NCI-H1417 (cell line): ENCODE data around the gene PPRC1.

Source experiments
- DNase-seq, 3 experiments: peaks; one replicate each; lab custom pipeline; 2025; lab: John Stamatoyannopoulos, UW

The PPRC1 gene

DNA sequence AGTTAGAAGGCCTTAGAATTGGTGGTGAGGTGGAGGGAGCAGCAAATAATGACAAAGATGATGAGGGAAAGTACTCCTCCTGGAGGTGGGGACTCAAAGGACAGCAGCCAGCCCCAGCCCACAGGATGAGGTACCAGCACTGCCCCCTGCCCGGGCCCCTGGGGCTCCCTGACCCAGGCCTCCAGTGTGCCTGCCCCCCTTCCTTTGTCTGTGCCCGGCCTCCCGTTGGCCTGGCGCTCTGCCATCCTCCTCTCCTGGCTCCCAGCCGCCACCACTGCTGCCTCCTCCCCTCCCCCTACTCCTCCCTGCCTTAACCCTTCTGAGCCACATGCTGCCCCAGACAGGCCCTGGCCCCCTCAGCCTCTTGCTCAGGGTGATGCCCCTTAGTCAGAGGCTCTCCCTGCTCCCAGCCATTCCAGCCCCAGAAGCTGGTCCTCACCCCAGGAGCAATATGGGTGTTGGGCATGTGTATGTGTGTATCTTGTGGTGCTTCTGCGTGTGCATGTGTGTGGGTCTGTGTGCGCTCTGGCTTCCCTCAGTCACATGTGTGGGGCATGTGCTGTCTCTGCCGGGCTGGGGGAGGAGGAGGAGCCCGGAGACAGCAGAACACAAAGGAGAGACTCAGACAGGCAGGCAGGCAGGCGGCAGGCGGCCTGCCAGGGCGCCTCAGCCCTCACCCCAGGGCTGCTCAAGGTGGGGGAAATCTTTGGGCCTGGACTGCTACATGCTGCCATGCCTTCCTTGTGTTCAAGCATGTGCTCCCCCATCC, 15.3 kb upstream of the PPRC1 start:
- DNase-seq, result peak; percentile 28 to 90 (median 82)

GRCh38 chr10:102118867-102119266, 14.0 kb upstream of the PPRC1 start:
- peak in 2 of 3 experiments; percentile 11 to 25 for DNase-seq

GRCh38 chr10:102119417-102120141, 13.3 kb upstream of the PPRC1 start:
- DNase-seq, result peak; percentile 7 to 61 (median 54)

GRCh38 chr10:102120142-102120990, 12.5 kb upstream of the PPRC1 start, which contains the start of gene LDB1:
Gene LDB1, minus strand, starts transcription at chr10:102120368. Its CDS starts 258 bp downstream, at chr10:102120110.
- peak; percentile 60 to 86 (median 86) for DNase-seq

GRCh38 chr10:102120991-102121738, 11.7 kb upstream of the PPRC1 start:
- DNase-seq, result peak in 2 of 3 experiments; percentile 58 to 63

- DNase-seq, result no peak
Measured at GRCh38 chr10:102121739-102122372, 11.0 kb upstream of the PPRC1 start.

GRCh38 chr10:102122450-102122849, 10.4 kb upstream of the PPRC1 start:
- DNase-seq, result no peak

GRCh38 chr10:102123223-102123622, 9.6 kb upstream of the PPRC1 start:
- DNase-seq, result no peak

- no peak for DNase-seq
Measured at GRCh38 chr10:102131286-102132170, 1.3 kb upstream of the PPRC1 start.

DNA sequence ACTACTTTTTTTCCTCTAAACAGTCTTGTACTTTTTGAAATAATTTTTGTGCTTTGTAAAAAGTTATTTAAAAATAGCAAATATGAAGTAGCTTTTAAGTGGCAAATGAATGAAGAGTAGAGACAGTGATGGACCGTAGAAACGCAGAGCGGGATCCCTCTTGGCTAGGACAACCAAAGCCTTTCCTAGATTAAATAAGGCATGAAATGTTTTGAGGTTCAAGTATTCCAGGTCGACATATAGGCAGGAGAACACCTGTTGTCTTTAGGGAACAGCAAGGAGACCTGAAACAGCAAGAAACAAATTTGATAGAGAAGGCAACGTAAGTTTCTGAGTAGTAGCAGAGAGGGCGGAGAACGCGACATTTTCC, 662 bp upstream of the PPRC1 start:
- DNase-seq, result no peak

DNA sequence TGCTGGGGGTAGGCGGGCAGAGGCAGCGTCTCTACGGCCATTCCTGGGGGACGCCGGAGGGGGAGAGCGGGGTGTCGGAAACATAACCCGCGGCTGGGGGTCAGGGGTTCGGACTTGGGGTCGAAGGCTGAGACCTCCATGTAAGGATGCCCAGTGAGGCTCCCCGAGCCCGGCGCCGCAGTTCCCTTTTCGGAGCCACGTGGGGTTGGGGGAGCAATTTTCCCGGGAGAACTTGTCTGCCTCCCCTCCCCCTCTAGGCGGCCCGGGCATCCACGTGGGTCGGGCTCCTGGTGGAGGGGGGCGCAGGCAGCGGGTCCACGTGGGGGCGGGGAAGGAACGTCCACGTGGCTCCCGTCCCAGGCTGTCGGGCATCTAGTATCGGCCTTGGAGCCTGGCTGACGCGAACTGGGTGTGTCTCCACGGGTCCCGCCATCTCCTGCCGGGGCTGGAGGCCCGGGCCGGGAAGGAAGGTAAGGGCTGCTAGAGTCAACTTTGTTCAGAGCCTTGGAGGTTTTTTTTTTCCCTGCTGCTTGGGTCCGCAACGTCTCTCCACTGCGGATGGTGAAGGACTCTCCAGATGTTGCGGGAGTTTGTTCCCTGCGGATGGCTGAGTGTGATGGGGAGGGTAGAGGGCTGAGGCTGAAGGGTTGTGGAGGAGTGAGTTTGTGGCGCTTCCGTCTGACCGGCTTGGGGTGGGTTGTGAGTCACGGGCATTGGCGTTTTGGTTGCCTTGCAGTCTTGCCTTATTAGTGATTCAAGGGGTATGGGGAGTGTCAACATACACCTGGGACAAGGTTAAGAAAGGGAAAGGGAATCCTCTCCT, 744 bp downstream of the PPRC1 start:
- peak; percentile 12 to 62 (median 61) for DNase-seq

- DNase-seq, result no peak
Measured at GRCh38 chr10:102134416-102134815, 1.6 kb downstream of the PPRC1 start.

DNA sequence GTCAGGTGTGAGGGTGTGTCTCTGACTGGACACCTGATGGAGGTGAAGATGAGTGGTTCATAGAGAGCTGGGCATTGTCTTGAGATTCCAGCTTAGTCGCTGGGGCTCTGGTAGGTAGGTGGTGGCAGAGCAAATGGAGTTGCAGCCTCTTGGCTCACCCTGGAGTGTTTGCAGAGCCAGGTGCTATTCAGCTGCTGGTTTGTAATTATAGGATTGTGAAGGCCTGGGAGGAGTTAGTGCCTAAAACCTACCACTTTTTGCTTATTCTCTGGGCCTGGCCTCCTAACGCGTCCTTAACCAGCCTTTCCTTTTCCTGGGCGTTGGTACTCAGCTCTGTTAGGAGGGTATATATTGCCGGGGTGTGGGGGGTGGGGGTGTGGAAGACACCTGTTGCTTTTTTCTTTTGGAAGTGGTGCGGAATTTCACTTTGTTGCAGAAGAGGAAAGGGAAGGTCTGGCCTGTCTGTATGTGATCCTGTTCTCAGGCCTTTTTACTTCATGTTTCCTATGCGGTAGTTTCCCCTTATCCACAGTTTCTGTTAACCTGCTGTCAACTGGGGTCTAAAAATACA, 3.2 kb downstream of the PPRC1 start:
- peak; percentile 51 to 89 (median 59) for DNase-seq

DNA sequence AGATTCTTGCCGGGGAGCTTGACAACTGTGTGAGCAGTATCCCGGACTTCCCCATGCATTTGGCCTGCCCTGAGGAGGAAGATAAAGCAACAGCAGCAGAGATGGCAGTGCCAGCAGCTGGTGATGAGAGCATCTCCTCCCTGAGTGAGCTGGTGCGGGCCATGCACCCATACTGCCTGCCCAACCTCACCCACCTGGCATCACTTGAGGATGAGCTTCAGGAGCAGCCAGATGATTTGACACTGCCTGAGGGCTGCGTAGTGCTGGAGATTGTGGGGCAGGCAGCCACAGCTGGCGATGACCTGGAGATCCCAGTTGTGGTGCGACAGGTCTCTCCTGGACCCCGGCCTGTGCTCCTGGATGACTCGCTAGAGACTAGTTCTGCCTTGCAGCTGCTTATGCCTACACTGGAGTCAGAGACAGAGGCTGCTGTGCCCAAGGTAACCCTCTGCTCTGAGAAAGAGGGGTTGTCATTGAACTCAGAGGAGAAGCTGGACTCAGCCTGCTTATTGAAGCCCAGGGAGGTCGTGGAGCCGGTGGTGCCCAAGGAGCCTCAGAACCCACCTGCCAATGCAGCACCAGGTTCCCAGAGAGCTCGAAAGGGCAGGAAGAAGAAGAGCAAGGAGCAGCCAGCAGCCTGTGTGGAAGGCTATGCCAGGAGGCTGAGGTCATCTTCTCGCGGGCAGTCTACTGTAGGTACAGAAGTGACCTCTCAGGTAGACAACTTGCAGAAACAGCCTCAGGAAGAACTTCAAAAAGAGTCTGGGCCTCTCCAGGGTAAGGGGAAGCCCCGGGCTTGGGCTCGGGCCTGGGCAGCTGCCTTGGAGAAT, 6.7 kb downstream of the PPRC1 start:
- DNase-seq, result no peak

DNA sequence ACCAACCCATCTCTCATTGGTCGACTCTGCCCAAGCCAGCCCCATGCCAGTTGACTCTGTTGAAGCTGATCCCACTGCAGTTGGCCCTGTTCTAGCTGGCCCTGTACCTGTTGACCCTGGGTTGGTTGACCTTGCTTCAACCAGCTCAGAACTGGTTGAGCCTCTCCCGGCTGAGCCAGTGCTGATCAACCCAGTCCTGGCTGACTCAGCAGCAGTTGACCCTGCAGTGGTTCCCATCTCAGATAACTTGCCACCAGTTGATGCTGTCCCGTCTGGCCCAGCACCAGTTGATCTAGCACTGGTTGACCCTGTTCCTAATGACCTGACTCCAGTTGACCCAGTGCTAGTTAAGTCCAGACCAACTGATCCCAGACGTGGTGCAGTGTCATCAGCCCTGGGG, 7.4 kb downstream of the PPRC1 start:
- no peak for DNase-seq

DNA sequence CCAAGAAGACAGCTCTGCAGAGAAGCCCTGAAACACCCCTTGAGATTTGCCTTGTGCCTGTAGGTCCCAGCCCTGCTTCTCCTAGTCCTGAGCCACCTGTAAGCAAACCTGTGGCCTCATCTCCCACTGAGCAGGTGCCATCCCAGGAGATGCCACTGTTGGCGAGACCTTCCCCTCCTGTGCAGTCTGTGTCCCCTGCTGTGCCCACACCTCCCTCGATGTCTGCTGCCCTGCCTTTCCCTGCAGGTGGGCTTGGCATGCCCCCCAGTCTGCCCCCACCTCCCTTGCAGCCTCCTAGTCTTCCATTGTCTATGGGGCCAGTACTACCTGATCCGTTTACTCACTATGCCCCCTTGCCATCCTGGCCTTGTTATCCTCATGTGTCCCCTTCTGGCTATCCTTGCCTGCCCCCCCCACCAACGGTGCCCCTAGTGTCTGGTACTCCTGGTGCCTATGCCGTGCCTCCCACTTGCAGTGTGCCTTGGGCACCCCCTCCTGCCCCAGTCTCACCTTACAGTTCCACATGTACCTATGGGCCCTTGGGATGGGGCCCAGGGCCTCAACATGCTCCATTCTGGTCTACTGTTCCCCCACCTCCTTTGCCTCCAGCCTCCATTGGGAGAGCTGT, 8.2 kb downstream of the PPRC1 start:
- no peak for DNase-seq

DNA sequence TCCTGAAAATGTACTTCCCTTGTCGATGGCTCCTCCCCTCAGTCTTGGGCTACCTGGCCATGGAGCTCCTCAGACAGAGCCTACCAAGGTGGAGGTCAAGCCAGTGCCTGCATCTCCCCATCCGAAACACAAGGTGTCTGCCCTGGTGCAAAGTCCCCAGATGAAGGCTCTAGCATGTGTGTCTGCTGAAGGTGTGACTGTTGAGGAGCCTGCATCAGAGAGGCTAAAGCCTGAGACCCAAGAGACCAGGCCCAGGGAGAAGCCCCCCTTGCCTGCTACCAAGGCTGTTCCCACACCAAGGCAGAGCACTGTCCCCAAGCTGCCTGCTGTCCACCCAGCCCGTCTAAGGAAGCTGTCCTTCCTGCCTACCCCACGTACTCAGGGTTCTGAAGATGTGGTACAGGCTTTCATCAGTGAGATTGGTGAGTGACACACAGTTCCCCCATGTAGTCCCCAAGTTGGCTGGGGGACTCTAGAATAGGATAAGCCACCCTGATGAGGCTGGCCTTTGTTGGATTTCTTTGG, 8.8 kb downstream of the PPRC1 start:
- DNase-seq, result no peak
